NCI-H345 treated with DMSO at 0.1 percent for 48 hours (cell line): Measurements from ENCODE around the gene LBX2.
"Not testable (repeated sequence)": the region's sequence is repeated elsewhere in the genome, so short reads cannot be mapped to it uniquely, and the experiment has no call there.

Experiments used
- DNase-seq: peaks from one replicate; lab custom pipeline; 2025; ENCODE audit not compliant: unreplicated experiment; lab: John Stamatoyannopoulos, UW

LBX2 gene

DNA sequence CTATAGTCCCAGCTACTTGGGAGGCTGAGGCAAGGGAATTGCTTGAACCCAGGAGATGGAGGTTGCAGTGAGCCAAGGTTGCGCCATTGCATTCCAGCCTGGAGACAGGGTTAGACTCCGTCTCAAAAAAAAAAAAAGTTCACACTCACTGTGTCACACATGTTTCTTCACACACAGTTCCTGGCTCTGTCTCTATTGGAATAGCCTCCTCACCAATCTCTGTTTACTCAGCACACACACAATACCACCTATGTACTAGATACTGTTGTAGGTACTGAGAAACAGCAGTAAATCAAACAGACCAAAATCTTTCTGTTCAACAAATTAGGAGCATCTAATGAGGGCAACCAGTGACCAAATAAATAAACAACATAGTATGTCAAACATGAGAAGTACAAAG is 13.3 kb downstream of the LBX2 start:
- no peak for DNase-seq

DNA sequence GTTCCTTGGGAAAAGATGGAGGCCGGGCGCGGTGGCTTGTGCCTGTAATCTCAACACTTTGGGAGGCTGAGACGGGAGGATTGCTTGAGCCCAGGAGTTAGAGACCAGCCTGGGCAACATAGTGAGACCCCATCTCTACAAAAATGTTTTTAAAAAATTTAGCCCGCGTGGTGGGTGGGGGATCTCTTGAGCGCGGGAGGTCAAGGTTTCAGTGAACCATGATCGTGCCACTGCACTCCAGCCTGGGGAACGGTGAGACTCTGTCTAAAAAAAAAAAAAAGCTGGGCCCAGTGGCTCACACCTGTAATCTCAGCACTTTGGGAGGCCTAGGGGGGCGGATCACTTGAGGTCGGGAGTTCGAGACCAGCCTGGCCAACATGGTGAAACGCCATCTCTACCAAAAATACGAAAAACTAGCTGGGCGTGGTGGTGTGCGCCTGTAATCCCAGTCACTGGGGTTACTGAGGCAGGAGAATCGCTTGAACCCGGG is 15.7 kb downstream of the LBX2 start:
- DNase-seq = not testable (repeated sequence)

DNA sequence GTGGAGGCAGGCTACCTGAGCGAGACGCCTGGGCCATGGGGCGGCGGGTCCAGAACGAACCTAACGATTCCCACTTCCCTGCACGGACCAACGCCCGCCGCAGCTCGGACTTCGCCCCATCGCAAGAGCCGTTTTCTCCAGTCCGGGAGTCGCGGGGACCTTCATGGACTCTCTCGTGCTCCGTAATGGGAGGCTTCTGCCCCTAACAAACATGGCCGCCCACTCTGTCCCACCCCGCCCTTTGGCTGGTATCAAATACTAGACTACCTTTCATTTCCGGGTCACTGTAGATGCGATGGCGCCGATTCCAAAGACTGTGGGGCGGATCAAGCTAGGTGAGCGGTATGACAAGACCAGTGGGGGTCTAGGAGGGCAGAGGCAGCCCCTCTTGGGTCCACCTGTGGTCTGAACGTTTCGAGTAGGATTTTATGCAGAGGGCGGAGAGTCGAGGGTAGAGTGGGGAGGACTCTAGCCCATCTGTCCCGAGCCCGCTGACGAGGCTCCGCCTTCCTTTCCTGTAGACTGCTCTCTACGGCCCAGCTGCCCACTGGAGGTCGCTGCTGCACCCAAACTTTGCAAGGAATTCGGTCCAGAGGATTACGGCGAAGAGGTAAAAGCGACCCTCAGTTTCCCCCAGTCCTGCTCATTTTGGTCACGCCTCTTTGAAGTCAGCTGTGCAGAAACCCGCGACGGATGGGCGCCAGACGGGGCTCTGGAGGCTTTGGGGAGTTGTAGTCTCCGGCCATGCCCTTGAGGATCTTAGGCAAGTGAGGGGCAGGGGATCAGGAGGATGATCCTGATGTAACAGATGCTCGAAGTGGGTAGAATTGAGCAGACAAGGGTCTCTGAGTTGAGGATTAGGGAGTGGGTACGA is 16.4 kb downstream of the LBX2 start, which contains the start of the genes CCDC142 and TTC31:
Gene CCDC142, minus strand, starts transcription at position 198 of the 874 bp plus-strand sequence. Its CDS starts 161 bp downstream, at position 37.
Gene TTC31, plus strand, starts transcription at position 281 of the 874 bp plus-strand sequence. Its CDS starts 15 bp downstream, at position 296.
- peak; percentile 95 for DNase-seq

DNA sequence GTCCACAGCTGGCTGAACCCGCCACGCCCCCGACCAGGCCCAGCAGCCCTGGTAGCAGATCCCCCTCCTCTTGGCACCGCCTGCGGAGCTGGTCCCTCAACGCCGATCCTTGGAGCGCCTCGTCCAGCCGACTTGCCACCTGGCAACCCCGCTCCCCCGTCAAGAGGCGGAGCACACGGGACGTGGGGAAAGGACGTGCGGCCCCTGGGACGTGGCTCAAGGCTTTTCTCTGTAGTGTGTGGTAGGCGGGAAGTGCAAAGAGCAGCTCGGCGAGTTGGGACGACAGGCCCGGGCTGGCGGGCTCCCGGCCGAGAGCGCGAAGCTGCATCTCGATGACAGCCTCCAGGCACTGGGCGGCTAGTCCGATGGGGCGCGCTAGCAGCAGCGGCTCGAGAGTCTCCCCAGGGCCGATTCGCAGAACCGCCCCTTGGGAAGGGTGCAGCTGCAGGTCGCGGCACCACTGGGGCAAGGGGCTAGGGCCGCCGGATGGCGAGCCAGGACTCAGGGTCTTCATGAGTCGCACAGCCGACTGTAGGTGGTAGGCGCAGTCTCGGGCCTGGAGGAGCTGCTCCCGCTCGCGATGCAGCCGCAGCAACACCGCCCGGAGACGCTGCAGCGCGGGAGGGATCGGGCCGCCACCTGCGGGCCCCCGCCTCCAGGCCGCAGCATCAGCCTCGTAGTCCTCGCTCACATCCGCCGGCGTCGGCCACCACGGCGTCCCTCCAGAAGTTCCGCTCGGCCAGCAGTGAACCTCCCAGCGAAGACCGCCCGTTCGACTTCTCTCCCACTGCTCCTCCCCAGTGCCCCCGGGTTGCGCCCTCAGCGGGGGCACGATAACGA is 17.2 kb downstream of the LBX2 start:
- no peak for DNase-seq

DNA sequence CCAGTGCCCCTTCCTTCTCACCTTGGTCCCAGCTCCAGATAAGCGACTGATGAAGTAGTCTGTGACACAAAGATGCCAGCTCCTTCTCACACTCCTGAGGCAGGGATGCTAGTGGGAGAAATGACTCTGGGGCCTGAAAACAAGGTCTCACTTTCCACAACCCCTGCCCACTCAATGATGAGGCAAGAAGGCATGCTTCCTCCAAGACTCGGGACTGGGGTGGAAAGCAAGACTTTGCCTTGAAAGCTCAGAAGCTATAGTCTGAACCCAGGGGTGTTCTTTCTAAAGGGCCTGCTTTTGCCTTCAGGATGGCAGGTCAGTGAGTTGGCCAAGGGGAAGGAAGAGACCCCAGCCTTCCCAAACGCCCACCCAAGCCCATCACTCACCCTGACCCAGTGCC is 18.0 kb downstream of the LBX2 start:
- no peak for DNase-seq

DNA sequence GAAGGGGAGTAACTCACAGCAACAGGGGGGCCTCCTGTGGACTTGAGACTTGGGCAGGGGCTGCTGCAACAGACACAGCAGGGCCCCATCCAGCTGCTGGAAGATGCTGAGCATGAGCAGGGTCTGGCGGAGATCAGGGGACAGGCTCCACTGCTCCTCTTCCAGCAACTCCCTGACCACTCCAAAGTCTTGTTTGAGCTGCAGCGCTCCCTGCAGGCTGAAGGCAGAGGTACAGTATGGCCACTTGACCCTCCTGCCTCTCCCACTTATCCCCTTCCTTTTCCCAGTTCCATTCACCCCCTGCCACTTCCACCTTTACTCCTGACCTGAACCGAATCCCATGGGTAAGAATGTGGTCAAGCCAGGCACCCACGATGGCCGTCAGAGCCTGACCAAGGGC is 24.5 kb downstream of the LBX2 start:
- no peak for DNase-seq

DNA sequence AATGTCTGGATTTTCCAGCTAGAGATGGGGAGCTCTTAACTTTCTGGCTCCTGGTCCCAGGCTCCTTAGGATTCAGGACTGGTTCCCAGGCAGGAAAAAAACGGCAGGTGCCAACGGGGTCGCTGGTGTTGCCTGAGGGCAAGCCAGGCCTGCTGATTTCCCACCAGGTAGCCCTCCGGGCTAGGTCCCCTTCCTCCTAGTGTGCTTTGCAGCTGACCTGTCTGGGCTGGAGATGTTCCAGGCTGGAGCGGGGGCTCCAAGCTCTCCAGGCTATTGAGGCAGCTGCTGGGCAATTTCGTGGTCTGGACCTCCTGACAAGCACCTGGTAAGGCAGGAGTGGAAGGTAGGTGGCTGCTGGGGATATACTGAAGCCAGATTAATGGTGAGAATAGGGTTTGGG is 24.9 kb downstream of the LBX2 start:
- no peak for DNase-seq

DNA sequence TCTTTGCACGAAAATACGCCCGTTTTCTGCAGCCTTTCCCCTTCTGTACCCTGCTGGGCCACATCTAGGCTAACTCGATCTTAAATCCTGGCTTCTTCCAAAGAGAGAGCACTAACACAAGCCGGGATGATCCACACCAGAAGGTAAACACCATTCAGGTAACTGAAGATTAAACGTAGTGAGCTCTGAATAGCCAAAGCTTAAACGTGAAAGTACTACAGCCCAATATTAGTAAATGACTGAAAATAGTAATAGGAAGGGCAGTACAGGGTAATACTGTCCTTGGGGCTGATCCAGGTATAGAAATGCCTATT is 26.5 kb downstream of the LBX2 start:
- DNase-seq = no peak

DNA sequence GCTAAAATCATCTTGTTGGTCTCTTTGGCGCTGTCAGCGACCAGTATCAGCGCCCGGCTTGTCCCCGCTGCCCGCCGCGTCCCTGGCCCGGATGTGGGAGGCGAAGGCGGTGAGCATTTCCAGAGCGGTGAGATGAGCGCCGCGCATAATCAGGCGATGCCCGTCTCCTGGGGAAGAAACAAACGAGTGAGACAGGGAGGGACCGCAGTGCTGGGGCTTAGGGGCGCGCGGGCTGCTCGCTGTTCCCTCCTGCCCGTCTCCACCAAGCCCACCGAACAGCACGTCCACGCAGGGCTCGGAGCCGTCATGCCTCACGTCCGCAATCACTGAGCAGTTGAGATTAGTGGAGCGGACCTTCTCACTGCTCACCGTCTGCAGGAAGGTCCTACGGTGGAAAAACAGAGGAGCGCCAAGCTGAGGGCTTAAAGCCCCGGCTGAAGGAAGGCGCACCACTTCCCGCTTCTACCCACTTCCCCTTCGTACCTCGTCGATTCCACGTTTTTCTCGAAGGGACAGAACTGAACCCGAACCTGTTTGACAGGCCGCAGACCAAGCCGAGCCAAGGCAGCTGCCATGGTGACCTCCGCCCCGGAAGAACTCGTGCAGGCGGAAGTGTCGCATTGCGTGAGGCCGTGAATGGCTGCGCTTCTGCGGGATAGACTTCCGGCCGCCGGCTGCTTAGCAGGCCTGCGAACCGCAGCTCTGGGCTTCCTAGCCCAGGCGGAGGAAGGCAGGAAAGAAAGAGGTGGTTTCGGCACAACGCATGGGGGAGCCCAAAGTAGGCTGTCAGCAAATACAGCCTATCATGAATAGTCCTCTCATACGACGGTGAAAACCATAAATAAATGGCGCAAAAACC is 27.1 kb downstream of the LBX2 start, which contains the start of gene MRPL53:
Gene MRPL53, minus strand, starts transcription at position 595 of the 859 bp plus-strand sequence. Its CDS starts 20 bp downstream, at position 575.
- peak; percentile 81 for DNase-seq

DNA sequence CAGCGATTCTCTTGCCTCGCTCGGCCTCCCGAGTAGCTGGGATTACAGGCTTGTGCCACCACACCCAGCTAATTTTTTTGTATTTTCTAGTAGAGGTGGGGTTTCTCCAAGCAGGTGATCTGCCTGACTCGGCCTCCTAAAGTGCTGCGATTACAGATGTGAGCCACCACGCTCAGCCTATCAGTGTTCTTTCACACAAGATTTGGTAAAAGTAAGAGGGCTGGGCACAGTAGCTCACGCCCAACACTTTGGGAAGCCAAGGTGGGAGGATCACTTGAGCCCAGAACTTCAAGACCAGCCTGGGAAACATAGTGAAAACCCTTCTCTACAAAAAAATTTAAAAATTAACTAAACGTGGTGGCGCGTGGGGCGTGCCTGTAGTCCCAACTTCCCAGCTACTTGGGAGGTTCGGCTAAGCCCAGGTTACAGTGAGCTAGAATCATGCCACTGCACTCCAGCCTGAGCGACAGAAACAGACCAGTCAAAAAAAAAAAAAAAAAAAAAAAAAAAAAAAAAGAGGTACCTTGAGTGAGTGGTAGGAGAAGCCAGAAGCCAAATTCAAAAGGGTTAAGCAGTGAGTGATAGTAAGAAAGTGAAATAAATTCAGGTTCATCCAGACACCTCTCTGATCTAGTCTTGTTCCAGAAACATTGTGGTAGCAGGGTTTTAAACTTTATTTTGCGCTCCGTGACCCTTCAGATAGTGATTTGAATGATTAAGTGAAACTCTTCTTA is 27.9 kb downstream of the LBX2 start:
- no peak for DNase-seq

DNA sequence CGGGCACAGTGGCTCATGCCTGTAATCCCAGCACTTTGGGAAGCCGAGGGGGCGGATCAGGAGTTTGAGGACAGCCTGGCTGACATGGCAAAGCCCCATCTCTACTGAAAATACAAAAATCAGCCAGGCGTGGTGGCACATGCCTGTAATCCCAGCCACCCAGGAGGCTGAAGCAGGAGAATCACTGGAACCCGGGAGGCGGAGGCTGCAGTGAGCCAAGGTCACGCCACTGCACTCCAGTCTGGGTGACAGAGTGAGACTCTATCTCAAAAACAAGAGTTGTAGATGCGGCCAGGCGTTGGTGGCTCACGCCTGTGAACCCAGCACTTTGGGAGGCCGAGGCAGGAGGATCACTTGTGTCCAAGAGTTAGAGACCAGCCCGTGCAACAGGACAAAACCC is 28.7 kb downstream of the LBX2 start:
- not testable (repeated sequence) for DNase-seq

DNA sequence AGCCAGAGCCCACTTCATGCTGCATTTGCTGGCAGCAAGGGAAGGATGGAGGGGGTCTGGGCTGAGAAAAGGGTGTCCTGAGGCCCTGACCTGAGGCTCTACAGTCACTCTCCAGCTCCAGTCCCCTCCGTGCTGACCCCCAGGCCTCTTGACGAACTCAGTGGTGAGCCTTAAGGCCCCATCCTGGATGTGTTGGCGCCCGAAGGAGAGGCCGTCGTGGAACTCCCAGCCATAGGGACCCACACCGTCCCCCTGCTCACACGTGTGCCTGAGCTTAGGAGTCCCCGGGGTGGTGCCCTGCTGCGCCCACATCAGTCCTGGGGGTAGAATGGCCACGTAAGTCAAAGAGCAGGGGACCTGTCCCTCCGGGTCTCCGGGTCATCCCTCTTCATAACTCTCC is 35.0 kb downstream of the LBX2 start:
- DNase-seq = no peak

DNA sequence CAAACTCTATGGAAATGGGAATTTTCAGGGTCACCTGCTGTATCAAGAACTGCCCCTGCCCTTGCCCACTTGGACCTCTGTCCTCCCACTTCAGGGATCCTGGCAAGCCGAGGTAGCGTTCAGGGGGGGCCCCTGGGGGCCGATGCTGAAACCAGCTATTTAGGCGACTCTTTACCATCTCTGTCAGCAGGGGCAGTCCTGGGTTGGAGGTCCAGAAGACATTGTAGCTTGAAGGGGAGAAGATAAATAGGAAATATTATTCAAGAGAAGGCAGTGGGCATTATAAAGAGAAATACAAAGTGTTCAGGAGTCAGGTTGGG is 36.7 kb downstream of the LBX2 start:
- no peak for DNase-seq

DNA sequence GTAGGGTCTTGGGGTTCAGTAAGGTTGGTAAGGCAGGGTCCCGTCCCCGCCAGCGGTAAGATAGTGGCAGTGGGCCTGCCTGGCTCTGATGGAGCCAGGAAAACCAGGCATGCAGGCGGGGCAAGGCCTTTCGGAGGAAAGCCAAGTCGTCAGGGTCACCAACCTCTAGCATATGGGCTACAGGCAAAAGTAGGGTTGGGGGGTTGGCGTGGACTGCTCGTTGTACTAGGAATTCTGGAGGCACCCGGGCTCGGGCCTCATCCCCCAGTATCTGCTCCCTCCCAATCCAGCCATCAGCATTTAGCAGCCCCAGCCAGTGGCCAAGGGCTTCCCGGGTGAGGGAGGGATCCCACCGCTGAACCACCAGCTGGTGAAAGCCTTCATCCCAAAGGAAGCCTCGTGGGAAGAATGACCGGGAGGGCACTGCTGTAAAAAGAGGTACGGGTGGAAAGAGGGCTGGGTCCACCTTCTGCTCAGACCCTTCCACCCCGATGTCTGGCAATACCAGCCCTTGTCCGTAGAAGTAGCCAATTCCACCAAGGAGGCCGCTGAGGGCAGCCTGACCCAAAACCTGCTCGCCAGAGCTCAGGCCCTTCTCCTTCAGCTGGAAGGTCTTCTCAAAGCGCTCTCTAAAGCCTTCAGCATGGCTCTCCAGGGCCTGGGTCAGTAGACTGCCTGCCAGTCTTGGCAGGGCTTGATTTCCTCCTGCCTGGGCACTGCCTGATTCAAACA is 37.2 kb downstream of the LBX2 start:
- DNase-seq = no peak

DNA sequence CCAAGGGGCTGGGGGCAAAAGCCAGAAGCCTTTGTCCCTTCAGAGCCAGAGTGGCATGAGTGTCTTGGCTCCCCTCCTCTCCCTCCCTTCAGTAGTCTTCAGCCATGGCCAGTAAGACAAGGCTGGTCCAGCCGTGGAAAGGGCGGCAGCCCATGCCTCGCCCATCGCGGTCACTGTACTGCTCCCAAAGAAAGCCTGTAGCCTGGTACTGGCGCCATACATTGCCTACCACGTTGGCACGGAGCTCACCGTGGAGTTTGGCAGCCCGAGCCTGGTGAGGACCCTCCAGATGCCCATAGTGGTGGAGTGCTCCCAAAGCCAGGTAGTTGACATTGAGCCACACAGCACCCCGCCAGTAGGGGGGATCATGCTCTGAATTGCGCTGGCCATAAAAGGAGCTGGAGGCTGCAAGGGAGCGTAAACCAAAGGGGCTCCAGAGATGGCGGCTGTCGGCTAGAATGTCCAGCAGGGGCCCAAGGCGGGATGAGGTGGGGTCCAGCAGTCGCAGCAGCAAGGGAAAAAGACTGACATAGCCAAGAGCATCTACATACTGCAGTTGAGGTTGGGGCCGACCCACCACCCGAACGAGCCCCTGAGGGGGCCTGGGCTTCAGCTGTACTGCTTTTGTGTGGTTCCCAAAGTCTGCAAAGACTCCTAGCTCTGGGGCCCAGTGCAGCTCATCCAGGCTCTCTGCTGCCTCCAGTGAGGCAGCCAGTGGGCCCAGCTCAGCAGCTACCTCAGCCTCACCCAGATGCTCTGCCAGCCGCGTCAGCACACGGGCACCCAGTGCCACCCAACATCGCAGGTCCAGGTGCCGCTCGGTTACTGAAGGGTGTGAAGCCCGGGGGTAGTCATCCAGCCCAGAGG is 38.0 kb downstream of the LBX2 start:
- DNase-seq = no peak

DNA sequence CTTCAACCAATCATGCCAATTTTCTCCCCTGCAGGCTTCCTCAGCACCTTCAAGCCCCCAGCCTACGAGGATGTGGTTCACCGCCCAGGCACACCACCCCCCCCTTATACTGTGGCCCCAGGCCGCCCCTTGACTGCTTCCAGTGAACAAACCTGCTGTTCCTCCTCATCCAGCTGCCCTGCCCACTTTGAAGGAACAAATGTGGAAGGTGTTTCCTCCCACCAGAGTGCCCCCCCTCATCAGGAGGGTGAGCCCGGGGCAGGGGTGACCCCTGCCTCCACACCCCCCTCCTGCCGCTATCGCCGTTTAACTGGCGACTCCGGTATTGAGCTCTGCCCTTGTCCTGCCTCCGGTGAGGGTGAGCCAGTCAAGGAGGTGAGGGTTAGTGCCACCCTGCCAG is 39.2 kb downstream of the LBX2 start:
- not testable (repeated sequence) for DNase-seq

DNA sequence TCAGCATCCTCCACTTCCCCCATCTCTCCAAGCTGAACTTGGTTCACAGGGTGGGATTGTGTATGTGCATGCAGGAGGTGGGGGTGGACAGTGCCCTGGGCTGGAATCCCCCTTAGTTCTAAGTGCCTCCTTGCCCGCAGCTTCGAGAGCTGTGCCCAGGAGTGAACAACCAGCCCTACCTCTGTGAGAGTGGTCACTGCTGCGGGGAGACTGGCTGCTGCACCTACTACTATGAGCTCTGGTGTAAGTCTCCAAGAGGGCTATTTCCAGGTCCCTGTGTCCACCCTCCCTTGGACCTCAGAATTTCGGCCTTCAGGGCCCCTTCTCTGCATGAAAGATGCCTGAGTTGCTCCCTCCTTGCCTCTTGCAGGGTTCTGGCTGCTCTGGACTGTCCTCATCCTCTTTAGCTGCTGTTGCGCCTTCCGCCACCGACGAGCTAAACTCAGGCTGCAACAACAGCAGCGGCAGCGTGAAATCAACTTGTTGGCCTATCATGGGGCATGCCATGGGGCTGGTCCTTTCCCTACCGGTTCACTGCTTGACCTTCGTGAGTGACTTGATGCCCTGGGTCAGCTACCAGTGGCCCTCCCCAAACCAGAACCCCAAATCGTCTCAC is 39.8 kb downstream of the LBX2 start:
- DNase-seq = not testable (repeated sequence)

DNA sequence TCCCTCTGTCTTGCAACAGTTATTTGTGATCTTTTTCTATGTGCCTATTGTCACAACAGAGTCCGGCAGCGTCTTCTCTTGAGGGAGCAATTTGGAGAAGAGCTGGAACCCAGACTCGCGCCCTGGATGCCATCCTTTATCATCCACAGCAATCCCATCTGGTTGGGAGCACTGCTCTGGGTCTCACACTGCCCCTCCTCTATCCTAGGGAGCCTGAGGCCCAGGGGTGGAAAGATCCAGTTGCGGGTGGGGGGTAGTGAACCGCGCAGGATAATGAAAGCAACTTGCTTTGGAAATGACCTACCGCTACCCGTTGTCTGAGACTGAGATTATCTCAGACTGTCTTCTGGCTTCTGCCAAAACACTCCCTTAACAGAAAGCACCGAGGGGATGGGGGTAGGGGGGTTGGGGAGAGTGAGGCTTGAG is 40.5 kb downstream of the LBX2 start:
- no peak for DNase-seq
